Measurements from ENCODE around the gene ZBTB16. TPM values are rescaled to one million over a fixed set of nuclear protein-coding genes. Genes with fewer than 3 reads are reported as not detected.

ZBTB16 gene
- total RNA-seq, 1 donor from 2014 or later: 39.4 TPM

DNA sequence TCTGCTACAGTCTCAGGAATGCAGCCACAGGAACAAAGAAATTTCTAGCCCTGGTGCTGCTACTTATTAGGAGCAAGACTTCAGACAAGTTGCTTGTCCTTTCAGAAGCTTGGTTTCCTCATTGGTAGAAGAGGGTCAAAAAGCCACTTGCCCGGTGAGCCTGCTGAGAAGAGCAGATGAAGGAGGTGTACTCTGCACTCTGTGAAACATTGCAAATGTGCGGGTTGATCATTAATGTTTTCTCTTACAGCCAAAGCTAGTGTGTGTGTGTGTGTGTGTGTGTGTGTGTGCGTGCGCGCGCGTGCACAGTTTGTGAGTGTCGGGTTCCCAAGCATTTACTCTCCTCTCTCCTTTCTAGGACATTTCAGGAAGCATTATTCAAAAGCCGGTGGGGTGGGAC lies 150.4 kb downstream of the ZBTB16 start:
- Mint-ChIP-seq H3K27me3 (ENCODE audit: low read depth) (no peaks in the 10 kb centered on the region), H3K27ac (ENCODE audit: unreplicated experiment) (peak overlapping the region; percentile 73), H3K4me3 (peak overlapping the region; percentile 73), H3K36me3 (ENCODE audit: low read depth) (no peaks in the 10 kb centered on the region), H3K4me1 (peaks cover 89% of the 10 kb centered on the region), H3K9me3 (no peaks in the 10 kb centered on the region)
- no peak for DNase-seq (ENCODE audit: low read depth, low spot score)
- TF ChIP-seq CTCF (conservative IDR thresholded peaks at IDR 0.05): no peak

DNA sequence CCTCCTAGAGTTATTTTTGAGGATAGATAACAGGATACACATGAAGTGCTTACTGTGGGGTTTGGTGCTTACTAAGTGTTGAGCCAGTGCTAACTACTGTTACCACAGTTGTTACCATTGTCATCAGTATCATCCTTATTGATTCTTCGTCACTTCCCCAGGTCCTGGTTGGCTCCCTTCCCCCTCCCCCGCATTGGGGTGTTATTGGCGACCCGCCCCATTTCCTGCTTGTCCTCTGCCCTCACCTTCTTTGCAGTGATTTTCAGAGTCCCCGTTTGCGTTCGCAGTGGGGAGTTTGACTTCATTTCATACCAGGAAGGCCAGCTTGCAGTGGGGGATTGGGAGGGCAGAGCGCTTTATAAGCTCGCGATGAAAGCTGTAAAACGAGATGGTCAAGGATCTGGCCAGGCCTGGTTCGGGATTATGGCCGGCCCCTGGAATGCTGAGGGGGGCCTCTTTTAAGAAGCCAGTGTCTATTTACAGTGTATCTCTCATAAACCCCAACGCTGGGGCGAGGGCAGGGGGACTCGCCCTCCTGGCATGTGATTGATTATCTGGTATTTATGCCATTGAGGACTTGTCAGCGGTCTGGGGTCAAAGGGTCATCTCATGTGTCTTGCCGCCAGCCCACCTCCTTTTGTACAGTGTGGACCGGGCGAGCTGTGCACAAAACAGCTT lies 152.1 kb downstream of the ZBTB16 start:
- H3K27ac Mint-ChIP-seq (ENCODE audit: unreplicated experiment): peak overlapping the region; percentile 88
- no peaks in the 10 kb centered on the region for H3K27me3 Mint-ChIP-seq (ENCODE audit: low read depth)
- no peak for TF ChIP-seq CTCF (conservative IDR thresholded peaks at IDR 0.05)
- DNase-seq (ENCODE audit: low read depth, low spot score): peak; percentile 51
- H3K4me1 Mint-ChIP-seq: peaks cover 97% of the 10 kb centered on the region
- no peaks in the 10 kb centered on the region for H3K9me3 Mint-ChIP-seq
- no peaks in the 10 kb centered on the region for H3K36me3 Mint-ChIP-seq (ENCODE audit: low read depth)
- peak overlapping the region; percentile 81 for H3K4me3 Mint-ChIP-seq

GRCh38 chr11:114213622-114214021 lies 154.1 kb downstream of the ZBTB16 start:
- no peak overlapping the region for H3K27ac Mint-ChIP-seq (ENCODE audit: unreplicated experiment)
- H3K27me3 Mint-ChIP-seq (ENCODE audit: low read depth): no peaks in the 10 kb centered on the region
- no peaks in the 10 kb centered on the region for H3K36me3 Mint-ChIP-seq (ENCODE audit: low read depth)
- H3K4me3 Mint-ChIP-seq: peak overlapping the region; percentile 7
- no peaks in the 10 kb centered on the region for H3K9me3 Mint-ChIP-seq
- DNase-seq (ENCODE audit: low read depth, low spot score): no peak
- TF ChIP-seq CTCF (conservative IDR thresholded peaks at IDR 0.05): no peak
- H3K4me1 Mint-ChIP-seq: peaks cover 96% of the 10 kb centered on the region

DNA sequence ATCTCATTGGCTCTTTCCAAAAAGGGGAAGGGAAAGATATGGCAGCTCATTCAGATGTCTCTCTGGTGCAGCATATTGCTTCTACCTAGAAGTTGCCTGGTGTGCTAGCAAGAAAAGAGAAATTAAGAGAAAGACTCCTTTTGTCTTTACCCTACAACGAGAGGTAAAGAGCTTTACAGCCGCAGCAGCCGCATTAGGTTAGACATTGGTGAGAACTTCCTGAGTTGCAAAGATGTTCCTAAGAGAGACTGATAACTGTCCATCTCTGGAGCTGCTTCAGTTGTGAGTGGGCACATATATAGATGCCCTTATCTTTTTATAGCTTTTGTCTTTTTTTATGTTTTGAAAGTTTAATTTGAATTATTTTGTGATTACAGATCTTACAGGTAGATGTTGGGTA lies 155.9 kb downstream of the ZBTB16 start:
- no peak for DNase-seq (ENCODE audit: low read depth, low spot score)
- H3K27me3 Mint-ChIP-seq (ENCODE audit: low read depth): no peaks in the 10 kb centered on the region
- H3K4me1 Mint-ChIP-seq: peaks cover 96% of the 10 kb centered on the region
- peak overlapping the region; percentile 46 for H3K27ac Mint-ChIP-seq (ENCODE audit: unreplicated experiment)
- peaks cover 2% of the 10 kb centered on the region for H3K9me3 Mint-ChIP-seq
- TF ChIP-seq CTCF (conservative IDR thresholded peaks at IDR 0.05): no peak
- H3K36me3 Mint-ChIP-seq (ENCODE audit: low read depth): no peaks in the 10 kb centered on the region
- H3K4me3 Mint-ChIP-seq: no peak overlapping the region

GRCh38 chr11:114215871-114216795 lies 156.6 kb downstream of the ZBTB16 start:
- TF ChIP-seq CTCF (conservative IDR thresholded peaks at IDR 0.05): no peak
- peaks cover 96% of the 10 kb centered on the region for H3K4me1 Mint-ChIP-seq

More at GRCh38 chr11:114215871-114216795, 156.6 kb downstream of the ZBTB16 start:
- Mint-ChIP-seq H3K27ac (ENCODE audit: unreplicated experiment) (no peak overlapping the region), H3K4me3 (no peak overlapping the region), H3K36me3 (ENCODE audit: low read depth) (no peaks in the 10 kb centered on the region), H3K9me3 (peaks cover 2% of the 10 kb centered on the region), H3K27me3 (ENCODE audit: low read depth) (no peaks in the 10 kb centered on the region)
- no peak for DNase-seq (ENCODE audit: low read depth, low spot score)
